RWPE1 (cell line): Measurements from ENCODE around the gene KLF3.

Experiments
- CTCF ChIA-PET: fragments of 350-600 bp; sonication (Branson Sonifier 250); formaldehyde crosslinking; extraction: SDS; loops from one replicate; lab custom pipeline; 2021; lab: Yijun Ruan, JAX
- POLR2A ChIA-PET: fragments of 400-600 bp; formaldehyde crosslinking; extraction: SDS; loops from one replicate; lab custom pipeline; 2020; ENCODE audit warnings: antibody characterized with exemption; ENCODE audit not compliant: low non-redundant PET; lab: Yijun Ruan, JAX
- DNase-seq: peaks from one replicate; pipeline ENCODE4 v3.0.0; 2012; ENCODE audit warnings: low spot score
- H3K27ac ChIP-seq: fragments of 450-650 bp; 2 replicates; pipeline ENCODE4 v1.5.1; 2017
- TF ChIP-seq, protein P1 (sequence below): fragments of 450-650 bp; conservative IDR thresholded peaks from 2 replicates; pipeline ENCODE4 v1.5.1; 2017; ENCODE audit warnings: low read depth, mild to moderate bottlenecking

Gene KLF3

GRCh38 chr4:38696697-38697096 lies 32.7 kb downstream of the KLF3 start:
- POLR2A ChIA-PET: no interaction called here

GRCh38 chr4:38698176-38698575 lies 34.2 kb downstream of the KLF3 start:
- no peak overlapping the region for H3K27ac ChIP-seq
- TF ChIP-seq, protein P1, sequence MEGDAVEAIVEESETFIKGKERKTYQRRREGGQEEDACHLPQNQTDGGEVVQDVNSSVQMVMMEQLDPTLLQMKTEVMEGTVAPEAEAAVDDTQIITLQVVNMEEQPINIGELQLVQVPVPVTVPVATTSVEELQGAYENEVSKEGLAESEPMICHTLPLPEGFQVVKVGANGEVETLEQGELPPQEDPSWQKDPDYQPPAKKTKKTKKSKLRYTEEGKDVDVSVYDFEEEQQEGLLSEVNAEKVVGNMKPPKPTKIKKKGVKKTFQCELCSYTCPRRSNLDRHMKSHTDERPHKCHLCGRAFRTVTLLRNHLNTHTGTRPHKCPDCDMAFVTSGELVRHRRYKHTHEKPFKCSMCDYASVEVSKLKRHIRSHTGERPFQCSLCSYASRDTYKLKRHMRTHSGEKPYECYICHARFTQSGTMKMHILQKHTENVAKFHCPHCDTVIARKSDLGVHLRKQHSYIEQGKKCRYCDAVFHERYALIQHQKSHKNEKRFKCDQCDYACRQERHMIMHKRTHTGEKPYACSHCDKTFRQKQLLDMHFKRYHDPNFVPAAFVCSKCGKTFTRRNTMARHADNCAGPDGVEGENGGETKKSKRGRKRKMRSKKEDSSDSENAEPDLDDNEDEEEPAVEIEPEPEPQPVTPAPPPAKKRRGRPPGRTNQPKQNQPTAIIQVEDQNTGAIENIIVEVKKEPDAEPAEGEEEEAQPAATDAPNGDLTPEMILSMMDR: no peak
- no peak for DNase-seq
- ChIA-PET CTCF (interaction anchor here (0.6 to 0.8 kb wide), 2 partner anchors 8 to 62 kb away, joined by 3 read pairs; no protein-coding TSS in a partner anchor), POLR2A (interaction anchor here (0.5 kb wide), 1 partner anchor 670 kb away, joined by 4 read pairs; no protein-coding TSS in a partner anchor)

More at GRCh38 chr4:38696697-38697096, 32.7 kb downstream of the KLF3 start:
- no peak for DNase-seq
- CTCF ChIA-PET: interaction anchor here (0.7 kb wide), 1 partner anchor 14 kb away, joined by 4 read pairs; no protein-coding TSS in a partner anchor
- TF ChIP-seq, protein P1: no peak
- no peak overlapping the region for H3K27ac ChIP-seq

DNA sequence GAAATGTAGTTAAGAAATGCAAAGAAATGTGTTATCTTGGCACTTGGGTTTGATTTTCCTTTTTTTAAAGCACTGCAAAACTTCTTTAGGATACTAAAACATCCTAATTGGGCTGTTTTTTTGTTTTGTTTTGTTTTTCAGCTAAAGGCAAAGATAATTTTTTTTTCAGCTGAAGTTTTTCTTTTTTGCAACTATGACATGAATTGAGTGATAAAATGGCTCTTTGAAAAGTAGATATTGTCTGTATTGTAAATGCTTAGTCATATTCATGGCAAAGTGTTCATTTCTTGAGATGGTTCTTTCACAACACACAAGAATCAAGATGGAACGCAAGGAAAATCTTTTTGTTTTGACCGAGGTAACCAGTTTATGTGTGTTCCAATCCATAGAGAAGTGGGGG lies 35.1 kb downstream of the KLF3 start:
- ChIA-PET POLR2A (no interaction called here), CTCF (interaction anchor here (0.9 kb wide), 1 partner anchor 520 kb away, joined by 3 read pairs; no protein-coding TSS in a partner anchor)
- DNase-seq: no peak
- no peak overlapping the region for H3K27ac ChIP-seq
- TF ChIP-seq, protein P1: no peak

- H3K27ac ChIP-seq: no peak overlapping the region
- POLR2A ChIA-PET: no interaction called here
- TF ChIP-seq, protein P1: no peak
- DNase-seq: no peak
- CTCF ChIA-PET: interaction anchor here (0.6 to 0.7 kb wide), 3 partner anchors 67 to 325 kb away, joined by 3 to 4 read pairs (median 3); no protein-coding TSS in a partner anchor
Observed at GRCh38 chr4:38703635-38704034, 39.6 kb downstream of the KLF3 start.

GRCh38 chr4:38704622-38705154 lies 40.7 kb downstream of the KLF3 start:
- CTCF ChIA-PET: no interaction called here

GRCh38 chr4:38706301-38706700 lies 42.3 kb downstream of the KLF3 start:
- TF ChIP-seq, protein P1: no peak
- H3K27ac ChIP-seq: no peak overlapping the region
- POLR2A ChIA-PET: no interaction called here
- DNase-seq: no peak
- CTCF ChIA-PET: interaction anchor here (0.9 to 1.7 kb wide), 2 partner anchors 8 to 97 kb away, joined by 3 read pairs; no protein-coding TSS in a partner anchor

More at GRCh38 chr4:38704622-38705154, 40.7 kb downstream of the KLF3 start:
- no peak overlapping the region for H3K27ac ChIP-seq
- TF ChIP-seq, protein P1: no peak
- DNase-seq: no peak
- POLR2A ChIA-PET: interaction anchor here (0.6 kb wide), 1 partner anchor 51 kb away, joined by 4 read pairs; no protein-coding TSS in a partner anchor
